Sigmoid colon (tissue), 4 donors: ENCODE data around the gene ADAMTS3.

Experiments
- CTCF ChIP-seq, 4 experiments: fragments of 450-650 bp in 3 of 4; fragments of 200-600 bp in 1 of 4; IDR thresholded peaks; one replicate each; pipeline ENCODE4 v1.5.1; 2016 to 2019; ENCODE audit warnings: antibody characterized with exemption in 4 of 4, mild to moderate bottlenecking in 3 of 4, moderate library complexity in 2 of 4
- POLR2AphosphoS5 ChIP-seq, 4 donors: sonication (generic); formaldehyde crosslinking; IDR thresholded peaks; one replicate each; pipeline ENCODE4 v1.6.1; 2017; ENCODE audit warnings: antibody characterized with exemption in 4 of 4

- TF ChIP-seq CTCF (IDR thresholded peaks at IDR 0.05) (no peak), POLR2AphosphoS5 (IDR thresholded peaks at IDR 0.05) (no peak)
These were observed 282.1 kb downstream of the ADAMTS3 start for GRCh38 chr4:72286910-72287309.
